ENCODE results near the gene MAPKAPK2.

DNA sequence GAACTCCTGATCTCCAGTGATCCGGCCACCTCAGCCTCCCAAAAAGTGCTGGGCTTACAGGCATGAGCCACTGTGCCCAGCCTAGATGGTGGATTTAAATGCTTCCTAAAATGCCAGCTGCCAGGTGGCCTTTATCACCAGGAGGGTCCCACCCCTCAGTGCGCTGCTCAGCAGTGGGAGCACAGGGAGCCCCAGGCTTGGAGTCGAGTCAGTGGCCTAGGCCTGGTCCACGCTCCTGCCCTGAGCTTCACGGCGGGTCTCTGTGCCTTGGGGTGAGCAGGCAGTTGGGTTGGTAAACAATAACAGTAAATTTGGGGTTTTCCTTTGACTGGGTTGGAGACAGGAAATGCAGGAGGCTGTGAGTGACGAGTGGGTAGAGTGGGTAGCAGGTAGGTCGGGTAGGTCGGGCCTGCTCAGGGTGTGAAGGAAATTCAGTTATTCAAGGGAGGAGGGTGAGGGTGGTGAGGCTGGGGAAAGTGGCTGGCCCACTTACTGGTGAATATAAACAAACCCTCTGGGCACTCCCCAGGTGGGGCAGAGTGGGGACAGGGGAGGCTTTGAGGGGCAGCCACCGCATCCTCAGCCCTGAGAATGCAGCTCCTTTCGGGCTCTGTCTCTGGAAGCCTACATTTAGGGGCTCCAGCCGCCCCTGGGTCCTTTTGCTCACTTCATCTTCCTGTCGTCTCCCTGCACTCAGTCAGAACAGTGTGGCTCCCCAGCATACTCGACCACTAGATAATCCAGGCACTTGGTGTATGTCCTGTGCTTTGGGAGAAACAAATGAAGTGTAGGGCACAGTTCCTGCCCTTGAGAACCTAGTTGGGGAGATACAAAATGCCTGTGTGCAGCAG lies 52.4 kb downstream of the MAPKAPK2 start:
- TF ChIP-seq, protein P1, sequence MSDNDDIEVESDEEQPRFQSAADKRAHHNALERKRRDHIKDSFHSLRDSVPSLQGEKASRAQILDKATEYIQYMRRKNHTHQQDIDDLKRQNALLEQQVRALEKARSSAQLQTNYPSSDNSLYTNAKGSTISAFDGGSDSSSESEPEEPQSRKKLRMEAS (CRISPR knock-in tag; IDR thresholded peaks at IDR 0.05): no peak
- TF ChIP-seq, protein P2, sequence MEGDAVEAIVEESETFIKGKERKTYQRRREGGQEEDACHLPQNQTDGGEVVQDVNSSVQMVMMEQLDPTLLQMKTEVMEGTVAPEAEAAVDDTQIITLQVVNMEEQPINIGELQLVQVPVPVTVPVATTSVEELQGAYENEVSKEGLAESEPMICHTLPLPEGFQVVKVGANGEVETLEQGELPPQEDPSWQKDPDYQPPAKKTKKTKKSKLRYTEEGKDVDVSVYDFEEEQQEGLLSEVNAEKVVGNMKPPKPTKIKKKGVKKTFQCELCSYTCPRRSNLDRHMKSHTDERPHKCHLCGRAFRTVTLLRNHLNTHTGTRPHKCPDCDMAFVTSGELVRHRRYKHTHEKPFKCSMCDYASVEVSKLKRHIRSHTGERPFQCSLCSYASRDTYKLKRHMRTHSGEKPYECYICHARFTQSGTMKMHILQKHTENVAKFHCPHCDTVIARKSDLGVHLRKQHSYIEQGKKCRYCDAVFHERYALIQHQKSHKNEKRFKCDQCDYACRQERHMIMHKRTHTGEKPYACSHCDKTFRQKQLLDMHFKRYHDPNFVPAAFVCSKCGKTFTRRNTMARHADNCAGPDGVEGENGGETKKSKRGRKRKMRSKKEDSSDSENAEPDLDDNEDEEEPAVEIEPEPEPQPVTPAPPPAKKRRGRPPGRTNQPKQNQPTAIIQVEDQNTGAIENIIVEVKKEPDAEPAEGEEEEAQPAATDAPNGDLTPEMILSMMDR (IDR thresholded peaks at IDR 0.05): no peak
- TF ChIP-seq SMAD3 (CRISPR knock-in tag; IDR thresholded peaks at IDR 0.05; ENCODE audit: borderline replicate concordance) (no peak), SMAD4 (CRISPR knock-in tag; IDR thresholded peaks at IDR 0.05) (no peak), FOXK1 (CRISPR knock-in tag; IDR thresholded peaks at IDR 0.05) (no peak), ATF1 (CRISPR knock-in tag; IDR thresholded peaks at IDR 0.05) (no peak), ZNF317 (CRISPR knock-in tag; IDR thresholded peaks at IDR 0.05; ENCODE audit: borderline replicate concordance, low read depth) (no peak), NFE2L1 (CRISPR knock-in tag; IDR thresholded peaks at IDR 0.05) (no peak), ETV6 (CRISPR knock-in tag; IDR thresholded peaks at IDR 0.05) (no peak)
- TF ChIP-seq, protein P3, sequence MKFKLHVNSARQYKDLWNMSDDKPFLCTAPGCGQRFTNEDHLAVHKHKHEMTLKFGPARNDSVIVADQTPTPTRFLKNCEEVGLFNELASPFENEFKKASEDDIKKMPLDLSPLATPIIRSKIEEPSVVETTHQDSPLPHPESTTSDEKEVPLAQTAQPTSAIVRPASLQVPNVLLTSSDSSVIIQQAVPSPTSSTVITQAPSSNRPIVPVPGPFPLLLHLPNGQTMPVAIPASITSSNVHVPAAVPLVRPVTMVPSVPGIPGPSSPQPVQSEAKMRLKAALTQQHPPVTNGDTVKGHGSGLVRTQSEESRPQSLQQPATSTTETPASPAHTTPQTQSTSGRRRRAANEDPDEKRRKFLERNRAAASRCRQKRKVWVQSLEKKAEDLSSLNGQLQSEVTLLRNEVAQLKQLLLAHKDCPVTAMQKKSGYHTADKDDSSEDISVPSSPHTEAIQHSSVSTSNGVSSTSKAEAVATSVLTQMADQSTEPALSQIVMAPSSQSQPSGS (CRISPR knock-in tag; IDR thresholded peaks at IDR 0.05; ENCODE audit: borderline replicate concordance, low read depth): no peak
- TF ChIP-seq, protein P4, sequence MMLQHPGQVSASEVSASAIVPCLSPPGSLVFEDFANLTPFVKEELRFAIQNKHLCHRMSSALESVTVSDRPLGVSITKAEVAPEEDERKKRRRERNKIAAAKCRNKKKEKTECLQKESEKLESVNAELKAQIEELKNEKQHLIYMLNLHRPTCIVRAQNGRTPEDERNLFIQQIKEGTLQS (CRISPR knock-in tag; conservative IDR thresholded peaks at IDR 0.05): no peak
- TF ChIP-seq, protein P5, sequence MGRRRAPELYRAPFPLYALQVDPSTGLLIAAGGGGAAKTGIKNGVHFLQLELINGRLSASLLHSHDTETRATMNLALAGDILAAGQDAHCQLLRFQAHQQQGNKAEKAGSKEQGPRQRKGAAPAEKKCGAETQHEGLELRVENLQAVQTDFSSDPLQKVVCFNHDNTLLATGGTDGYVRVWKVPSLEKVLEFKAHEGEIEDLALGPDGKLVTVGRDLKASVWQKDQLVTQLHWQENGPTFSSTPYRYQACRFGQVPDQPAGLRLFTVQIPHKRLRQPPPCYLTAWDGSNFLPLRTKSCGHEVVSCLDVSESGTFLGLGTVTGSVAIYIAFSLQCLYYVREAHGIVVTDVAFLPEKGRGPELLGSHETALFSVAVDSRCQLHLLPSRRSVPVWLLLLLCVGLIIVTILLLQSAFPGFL (CRISPR knock-in tag; IDR thresholded peaks at IDR 0.05; ENCODE audit: borderline replicate concordance): no peak
- TF ChIP-seq, protein P6, sequence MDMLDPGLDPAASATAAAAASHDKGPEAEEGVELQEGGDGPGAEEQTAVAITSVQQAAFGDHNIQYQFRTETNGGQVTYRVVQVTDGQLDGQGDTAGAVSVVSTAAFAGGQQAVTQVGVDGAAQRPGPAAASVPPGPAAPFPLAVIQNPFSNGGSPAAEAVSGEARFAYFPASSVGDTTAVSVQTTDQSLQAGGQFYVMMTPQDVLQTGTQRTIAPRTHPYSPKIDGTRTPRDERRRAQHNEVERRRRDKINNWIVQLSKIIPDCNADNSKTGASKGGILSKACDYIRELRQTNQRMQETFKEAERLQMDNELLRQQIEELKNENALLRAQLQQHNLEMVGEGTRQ (CRISPR knock-in tag; IDR thresholded peaks at IDR 0.05): no peak
